Esophagus muscularis mucosa (tissue), 3 donors: ENCODE results near the gene KPNA1.

ENCODE experiments used
- CTCF ChIP-seq, 3 experiments: fragments of 200-600 bp in 2 of 3; fragments of 450-650 bp in 1 of 3; sonication (generic) in 2 of 3; IDR thresholded peaks; one replicate each; pipeline ENCODE4 v1.5.1; 2017 to 2019; ENCODE audit warnings: antibody characterized with exemption in 3 of 3, mild to moderate bottlenecking in 2 of 3, moderate library complexity in 1 of 3
- EP300 ChIP-seq: sonication (generic); formaldehyde crosslinking; IDR thresholded peaks from one replicate; pipeline ENCODE4 v1.6.1; 2017; ENCODE audit warnings: antibody characterized with exemption

DNA sequence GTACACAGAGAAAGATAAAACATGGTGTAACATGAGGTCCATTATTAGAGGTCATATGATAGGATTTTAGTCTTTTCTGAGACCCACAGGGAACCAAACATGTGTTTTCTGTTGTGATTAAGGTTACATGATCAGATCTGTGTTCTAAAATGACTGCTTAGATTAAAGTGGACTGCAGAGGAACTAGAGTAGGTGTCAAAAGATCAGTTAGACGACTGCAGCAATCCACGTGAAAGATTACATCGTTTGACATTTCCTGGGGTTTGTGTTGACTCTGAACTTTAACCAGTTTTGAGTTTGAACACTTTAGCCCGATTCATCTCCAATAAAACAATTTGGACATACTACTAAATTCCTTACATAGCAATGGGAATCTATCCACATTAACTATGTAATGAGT, 136.8 kb downstream of the KPNA1 start:
- TF ChIP-seq CTCF (IDR thresholded peaks at IDR 0.05) (no peak), EP300 (no peak)
